GM19240 (cell line): Measurements from ENCODE around the gene EXT2.

ENCODE experiments used
- DNase-seq: peaks from one replicate; pipeline ENCODE4 v3.0.0; 2011; ENCODE audit warnings: low spot score; ENCODE audit not compliant: insufficient read length

The EXT2 gene

DNA sequence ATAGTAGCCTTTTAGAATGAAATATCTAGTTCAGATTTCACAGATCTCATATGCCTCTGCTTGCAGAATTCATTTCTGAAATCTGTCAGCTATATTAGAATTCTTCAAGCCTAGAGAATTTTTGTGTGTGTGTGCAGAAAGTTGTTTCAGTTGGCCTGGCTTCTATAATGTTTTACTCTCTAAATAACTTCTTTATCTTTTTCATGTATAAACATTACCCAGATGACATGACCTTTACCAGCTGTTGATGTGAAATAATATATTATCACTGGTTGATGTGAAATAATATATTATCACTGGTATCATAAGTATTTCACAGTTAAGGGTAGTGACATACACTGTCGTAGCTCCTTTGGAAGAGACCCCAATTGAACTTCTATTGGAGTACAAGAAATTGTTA is 141.7 kb downstream of the EXT2 start:
- no peak for DNase-seq

DNA sequence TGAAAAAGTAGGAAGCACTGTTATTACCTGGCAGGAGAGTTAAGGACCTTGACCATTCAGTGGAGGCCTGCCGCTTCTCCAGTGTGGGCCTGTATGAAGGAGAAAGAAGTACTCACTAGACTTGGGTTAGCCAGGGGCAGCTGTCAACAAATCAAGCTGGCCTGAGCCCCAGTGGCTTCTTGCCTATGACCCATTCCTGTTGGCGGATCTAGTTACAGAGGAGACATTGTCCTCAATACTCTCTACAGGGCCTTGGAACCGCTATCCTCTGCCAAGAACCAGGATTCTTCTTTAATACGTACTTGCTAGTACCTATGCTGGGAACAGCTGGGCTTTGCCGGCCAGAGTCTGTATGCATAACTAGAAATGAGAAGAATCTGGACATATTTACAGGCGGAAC is 146.4 kb downstream of the EXT2 start:
- DNase-seq, result no peak

DNA sequence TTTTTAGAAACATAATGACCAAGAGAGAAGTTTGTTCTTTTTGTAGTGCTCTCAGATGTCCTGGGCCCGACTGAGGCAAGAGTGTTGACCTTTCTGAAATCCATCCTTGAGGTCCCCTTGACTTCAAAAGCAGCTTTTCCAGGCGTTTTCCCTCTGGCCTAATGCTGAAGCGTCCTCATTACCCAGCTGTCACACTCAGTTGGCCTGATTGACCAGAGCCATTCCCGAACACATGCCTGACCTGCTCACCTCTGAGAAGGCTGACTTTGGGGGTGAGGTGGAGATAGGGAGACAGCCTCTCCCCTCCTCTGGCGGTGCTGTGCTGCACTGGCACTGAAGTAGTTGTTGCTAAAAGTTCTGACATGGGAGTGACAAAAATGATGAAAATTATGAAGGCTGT is 147.6 kb downstream of the EXT2 start:
- DNase-seq, result no peak

- no peak for DNase-seq
Measured at GRCh38 chr11:44243595-44244343, 148.3 kb downstream of the EXT2 start.

DNA sequence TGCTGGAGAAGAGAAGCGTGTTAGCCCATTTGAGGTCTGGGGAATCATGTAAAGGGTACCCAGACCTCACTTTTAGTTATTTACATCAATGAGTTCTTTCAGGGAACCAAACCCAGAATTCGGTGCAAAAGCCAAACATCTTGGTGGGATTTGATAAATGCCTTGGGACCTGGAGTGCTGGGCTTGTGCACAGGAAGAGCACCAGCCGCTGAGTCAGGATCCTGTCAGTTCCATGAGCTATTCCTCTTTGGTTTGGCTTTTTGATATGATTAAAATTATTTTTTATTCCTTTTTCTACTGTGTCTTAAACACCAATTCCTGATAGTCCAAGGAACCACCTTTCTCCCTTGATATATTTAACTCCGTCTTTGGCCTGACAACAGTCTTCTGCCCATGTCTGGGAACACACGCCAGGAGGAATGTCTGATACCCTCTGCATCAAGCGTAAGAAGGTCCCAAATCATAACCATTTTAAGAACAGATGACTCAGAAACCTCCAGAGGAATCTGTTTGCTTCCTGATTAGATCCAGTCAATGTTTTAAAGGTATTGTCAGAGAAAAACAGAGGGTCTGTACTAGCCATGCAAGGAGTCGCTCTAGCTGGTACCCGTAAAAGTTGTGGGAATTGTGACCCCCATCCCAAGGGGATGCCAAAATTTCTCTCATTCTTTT is 149.3 kb downstream of the EXT2 start:
- DNase-seq, result no peak

- DNase-seq, result no peak
Measured at GRCh38 chr11:44246726-44247125, 151.2 kb downstream of the EXT2 start.

- no peak for DNase-seq
Measured at GRCh38 chr11:44247508-44247907, 152.0 kb downstream of the EXT2 start.

- no peak for DNase-seq
Measured at GRCh38 chr11:44248109-44248508, 152.6 kb downstream of the EXT2 start.

GRCh38 chr11:44250421-44250820 is 154.9 kb downstream of the EXT2 start:
- DNase-seq, result no peak

DNA sequence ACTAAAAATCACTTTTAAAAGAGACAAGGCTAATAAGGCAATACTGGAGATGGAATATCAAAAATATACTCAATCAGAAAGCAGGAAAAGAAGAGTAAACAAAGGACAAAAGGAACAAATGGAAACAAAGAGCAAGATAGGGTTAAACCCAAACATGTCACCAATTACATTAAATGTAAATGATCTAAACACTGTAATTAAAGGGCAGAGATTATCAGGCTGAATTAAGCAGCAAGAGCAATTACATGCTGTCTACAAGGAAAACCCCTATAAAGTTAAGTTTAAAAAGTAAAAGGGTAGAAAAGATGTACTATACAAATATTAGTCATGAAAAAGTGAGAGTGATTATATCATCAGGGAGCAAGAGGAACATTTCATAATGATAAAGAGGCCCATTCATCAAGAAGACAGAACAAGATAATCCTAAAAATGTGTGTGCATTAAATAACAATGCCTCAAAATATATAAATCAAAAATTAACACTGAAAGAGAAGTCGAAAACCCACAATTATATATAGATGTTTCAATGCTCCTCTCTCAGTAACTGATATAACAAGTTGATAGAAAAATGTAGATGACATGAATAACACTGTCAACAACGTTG is 157.6 kb downstream of the EXT2 start:
- DNase-seq, result no peak

DNA sequence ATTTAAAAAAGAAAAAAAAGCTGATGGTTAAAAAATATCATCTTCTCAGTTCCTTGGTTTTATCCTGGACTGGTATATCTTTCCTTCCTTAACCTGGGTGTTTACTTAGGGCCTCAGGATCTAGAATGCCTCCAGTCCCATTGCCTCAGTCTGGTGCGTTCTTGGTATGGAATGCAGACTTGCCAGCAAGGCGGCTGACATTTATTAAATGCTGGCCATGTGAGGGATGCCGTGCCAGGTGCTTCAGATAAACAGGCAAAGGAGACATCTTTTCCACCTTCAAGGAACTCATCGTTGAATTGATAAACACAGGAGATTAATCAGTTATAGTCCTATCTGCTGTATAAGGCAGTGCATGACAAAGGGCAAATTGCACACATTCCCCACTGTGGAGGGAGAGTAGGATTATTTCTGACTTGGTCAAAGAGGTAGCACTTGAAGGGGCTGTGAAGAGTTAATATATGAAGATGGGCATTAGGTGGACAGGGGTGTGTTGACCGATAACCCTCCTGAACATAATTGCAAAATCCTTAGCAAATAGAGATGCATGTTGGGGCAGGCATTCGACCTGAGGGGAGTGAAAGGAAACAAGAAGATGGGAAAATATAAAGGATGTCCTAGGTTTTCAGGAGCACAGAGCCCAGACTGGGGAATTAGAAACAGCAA is 160.1 kb downstream of the EXT2 start:
- no peak for DNase-seq

DNA sequence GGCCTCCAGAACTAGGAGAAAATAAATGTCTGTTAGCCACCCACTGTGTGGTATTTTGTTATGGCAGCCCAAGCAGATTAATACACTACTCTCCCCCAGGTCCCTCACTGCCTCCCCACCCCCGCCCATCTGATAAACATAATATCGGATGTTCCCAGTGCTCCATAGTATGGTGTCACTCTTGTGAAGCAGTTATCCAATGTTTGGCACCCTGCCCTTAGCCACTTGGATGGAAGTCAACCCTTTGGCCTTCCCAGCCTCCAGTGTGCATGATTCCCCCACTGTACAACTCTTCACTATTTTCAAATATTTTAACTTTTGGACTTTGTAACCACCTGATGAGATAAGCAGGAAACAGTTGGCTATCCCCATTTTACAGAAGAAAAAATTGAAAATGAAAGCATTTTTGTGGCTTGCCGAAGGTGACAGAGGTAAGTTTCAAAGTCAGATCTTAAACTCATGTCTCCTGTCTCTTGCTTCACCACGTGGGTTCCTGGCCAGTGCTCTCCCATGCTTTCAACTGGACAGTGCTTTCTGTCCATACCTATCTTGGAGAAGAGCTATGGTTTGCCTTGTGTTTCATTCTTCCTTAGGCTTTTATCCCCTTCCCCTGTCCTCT is 161.3 kb downstream of the EXT2 start:
- no peak for DNase-seq

- DNase-seq, result no peak
Measured at GRCh38 chr11:44257338-44258189, 162.1 kb downstream of the EXT2 start.

DNA sequence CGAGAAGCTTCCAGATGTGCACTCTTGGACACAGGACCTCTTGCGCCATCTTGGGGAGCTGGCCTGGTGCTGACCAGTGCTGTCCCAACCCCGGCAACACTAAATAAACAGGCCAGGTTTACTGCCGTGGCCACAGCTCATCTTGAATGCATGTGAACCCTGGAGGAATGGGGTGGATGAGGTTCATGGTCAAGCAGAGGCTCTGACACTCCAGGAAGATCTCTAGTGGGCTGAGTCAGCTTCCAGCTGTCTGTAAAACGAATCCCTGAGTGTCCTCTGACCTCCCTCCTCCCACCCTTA is 162.7 kb downstream of the EXT2 start:
- no peak for DNase-seq

- no peak for DNase-seq
Measured at GRCh38 chr11:44258839-44259420, 163.5 kb downstream of the EXT2 start.

DNA sequence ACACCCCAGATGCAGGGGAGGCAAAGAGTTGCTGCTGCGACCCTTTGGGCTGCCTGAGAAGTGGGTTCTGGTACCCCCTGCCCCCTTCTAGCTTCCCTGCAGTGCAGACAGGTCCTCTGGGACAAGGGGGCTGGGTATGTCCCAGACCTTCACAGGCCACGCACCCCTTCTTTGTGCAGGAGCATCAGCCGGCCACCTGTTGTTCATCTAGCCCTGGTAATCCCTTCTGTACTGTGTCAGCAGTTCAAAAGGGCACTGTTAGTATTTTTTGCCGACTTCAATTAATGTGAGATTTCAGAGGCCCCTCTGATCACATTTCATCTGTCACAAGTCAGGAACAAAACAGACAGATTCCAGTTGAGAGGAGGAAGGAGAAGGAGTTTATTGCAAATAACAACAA is 164.6 kb downstream of the EXT2 start:
- DNase-seq, result no peak

DNA sequence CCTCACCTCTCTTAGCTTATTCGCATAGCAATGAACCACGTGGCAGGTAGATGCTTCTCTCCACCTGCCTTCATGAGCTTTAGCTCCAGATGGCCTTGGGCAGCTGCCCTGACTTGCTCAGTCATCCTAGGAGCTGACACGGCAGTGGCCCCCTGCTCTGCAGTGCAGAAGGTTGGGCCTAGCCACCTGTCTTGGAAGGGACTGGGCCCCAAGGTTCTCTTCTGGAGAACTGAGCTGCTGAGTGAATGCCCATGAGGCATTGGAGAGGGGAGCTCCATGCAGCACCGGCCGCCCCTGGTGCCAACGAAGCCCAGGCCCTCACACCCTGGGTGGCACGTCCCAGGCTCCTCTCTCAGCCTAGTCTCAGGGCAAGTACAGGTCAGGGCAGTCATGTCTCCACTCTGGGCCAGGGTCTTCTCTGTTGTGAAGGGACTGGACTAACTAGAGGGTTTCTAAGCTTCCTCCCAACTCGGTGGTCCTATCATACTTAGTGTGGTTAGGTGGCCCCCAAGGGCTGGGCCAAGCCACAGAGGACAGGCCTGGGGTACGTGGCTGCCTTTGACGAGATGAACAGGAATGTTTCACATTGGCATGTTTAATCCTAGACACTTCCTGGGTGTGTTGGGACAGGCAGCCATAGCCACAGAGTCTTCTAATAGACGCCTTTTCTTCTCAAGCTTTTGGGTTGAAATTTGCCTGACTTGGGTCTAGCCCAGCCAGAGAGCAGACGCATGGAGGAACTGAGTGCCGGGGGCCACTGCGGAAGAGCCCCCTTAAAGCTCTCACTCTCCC is 166.5 kb downstream of the EXT2 start:
- DNase-seq, result no peak

DNA sequence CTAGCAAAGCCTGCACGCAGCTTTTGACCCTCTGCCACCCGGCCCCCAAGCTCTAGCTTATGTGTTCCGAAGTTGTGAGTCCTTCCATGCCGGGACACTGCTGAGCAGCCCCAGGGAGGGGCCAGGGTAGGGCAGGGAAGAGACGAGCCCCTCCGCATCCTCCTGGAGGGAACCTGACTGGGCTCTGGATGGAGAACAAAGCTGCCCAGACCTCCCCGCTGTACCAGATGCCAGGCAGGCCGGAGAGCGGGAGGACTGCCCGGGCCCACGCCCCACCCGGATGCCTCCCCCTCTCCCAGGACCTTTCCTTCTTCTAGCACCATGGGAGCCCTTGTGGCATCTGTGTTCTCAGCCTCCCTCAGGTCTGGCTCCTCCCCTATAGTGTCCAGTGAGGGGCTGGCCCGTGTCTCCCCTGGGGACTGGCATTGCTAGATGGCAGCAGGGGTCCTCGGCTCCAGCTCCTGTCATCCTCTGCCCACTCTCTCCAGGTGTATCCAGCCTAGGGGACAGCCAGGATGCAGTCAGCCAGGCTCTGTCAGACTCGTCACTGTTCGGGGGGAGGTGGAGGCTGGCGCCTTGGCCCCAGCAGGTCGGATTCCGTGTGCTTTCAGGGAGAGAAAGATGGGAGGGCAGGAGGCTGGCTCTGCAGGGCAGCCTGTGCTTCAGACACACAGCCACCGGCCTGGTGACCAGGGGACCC is 168.4 kb downstream of the EXT2 start:
- no peak for DNase-seq

- no peak for DNase-seq
Measured at GRCh38 chr11:44264438-44264749, 168.9 kb downstream of the EXT2 start.
